ENCODE measurements around the gene RNF11. TPM values are rescaled to one million over a fixed set of nuclear protein-coding genes. Genes with fewer than 3 reads are reported as not detected.
"Not testable (repeated sequence)": the region's sequence is repeated elsewhere in the genome, so short reads cannot be mapped to it uniquely, and the experiment has no call there.

Gene RNF11
- total RNA-seq, 1 experiment from 2014 or later, result 67.5 TPM

- TF ChIP-seq EZH2 (IDR thresholded peaks at IDR 0.05; ENCODE audit: borderline replicate concordance, low read depth, low read length, poor library complexity, severe bottlenecking) (no peak), CTCF (conservative IDR thresholded peaks at IDR 0.05; ENCODE audit: low read depth, low read length) (no peak)
- Histone ChIP-seq H3K36me3 (ENCODE audit: insufficient read depth, low read length, poor library complexity, severe bottlenecking) (no peaks in the 10 kb centered on the region), H3K4me1 (ENCODE audit: insufficient read depth, low read length, poor library complexity, severe bottlenecking) (no peaks in the 10 kb centered on the region), H3K27ac (ENCODE audit: low read depth, low read length, poor library complexity, severe bottlenecking) (no peak overlapping the region), H3K27me3 (replicated peaks; ENCODE audit: insufficient read depth, low read depth, low read length, poor library complexity) (no peaks in the 10 kb centered on the region), H3K9me3 (ENCODE audit: low read depth, low read length, poor library complexity, severe bottlenecking) (no peaks in the 10 kb centered on the region), H3K4me3 (ENCODE audit: low read depth, low read length, poor library complexity, severe bottlenecking) (no peak overlapping the region)
- POLR2A ChIA-PET (ENCODE audit: low non-redundant PET), result no interaction called here
- no TSS peak for BruUV-seq (replicated peaks)
- CTCF ChIA-PET, result no interaction called here
- intact Hi-C loops (cut with micrococcal nuclease; ENCODE audit: unreplicated experiment), result no loop called here
- no peak for DNase-seq (ENCODE audit: low spot score)
Measured at GRCh38 chr1:51219022-51219421, 17.1 kb upstream of the RNF11 start.

GRCh38 chr1:51221529-51221928, 14.5 kb upstream of the RNF11 start:
- CTCF ChIA-PET; H3K4me1 ChIP-seq (ENCODE audit: insufficient read depth, low read length, poor library complexity, severe bottlenecking); H3K36me3 ChIP-seq (ENCODE audit: insufficient read depth, low read length, poor library complexity, severe bottlenecking); H3K9me3 ChIP-seq (ENCODE audit: low read depth, low read length, poor library complexity, severe bottlenecking); H3K27me3 ChIP-seq (replicated peaks; ENCODE audit: insufficient read depth, low read depth, low read length, poor library complexity); BruUV-seq (replicated peaks); DNase-seq (ENCODE audit: low spot score); intact Hi-C loops (cut with micrococcal nuclease; ENCODE audit: unreplicated experiment); H3K27ac ChIP-seq (ENCODE audit: low read depth, low read length, poor library complexity, severe bottlenecking); H3K4me3 ChIP-seq (ENCODE audit: low read depth, low read length, poor library complexity, severe bottlenecking): not testable (repeated sequence)
- POLR2A ChIA-PET (ENCODE audit: low non-redundant PET), result interaction anchor here (0.5 kb wide), 1 partner anchor 12 kb away, joined by 4 read pairs; no protein-coding TSS in a partner anchor

- H3K36me3 ChIP-seq (ENCODE audit: insufficient read depth, low read length, poor library complexity, severe bottlenecking), result no peaks in the 10 kb centered on the region
- no peak for DNase-seq (ENCODE audit: low spot score)
- no peak overlapping the region for H3K27ac ChIP-seq (ENCODE audit: low read depth, low read length, poor library complexity, severe bottlenecking)
- no peaks in the 10 kb centered on the region for H3K9me3 ChIP-seq (ENCODE audit: low read depth, low read length, poor library complexity, severe bottlenecking)
- no peak overlapping the region for H3K4me3 ChIP-seq (ENCODE audit: low read depth, low read length, poor library complexity, severe bottlenecking)
- TF ChIP-seq CTCF (conservative IDR thresholded peaks at IDR 0.05; ENCODE audit: low read depth, low read length) (no peak), EZH2 (IDR thresholded peaks at IDR 0.05; ENCODE audit: borderline replicate concordance, low read depth, low read length, poor library complexity, severe bottlenecking) (no peak)
- BruUV-seq (replicated peaks), result no TSS peak
- H3K4me1 ChIP-seq (ENCODE audit: insufficient read depth, low read length, poor library complexity, severe bottlenecking), result no peaks in the 10 kb centered on the region
- ChIA-PET POLR2A (ENCODE audit: low non-redundant PET) (no interaction called here), CTCF (no interaction called here)
- H3K27me3 ChIP-seq (replicated peaks; ENCODE audit: insufficient read depth, low read depth, low read length, poor library complexity), result no peaks in the 10 kb centered on the region
- intact Hi-C loops (cut with micrococcal nuclease; ENCODE audit: unreplicated experiment), result no loop called here
Measured at GRCh38 chr1:51222136-51222787, 13.8 kb upstream of the RNF11 start.

GRCh38 chr1:51222809-51223208, 13.3 kb upstream of the RNF11 start:
- intact Hi-C loops (cut with micrococcal nuclease; ENCODE audit: unreplicated experiment), result no loop called here

More at GRCh38 chr1:51222809-51223208, 13.3 kb upstream of the RNF11 start:
- no peaks in the 10 kb centered on the region for H3K9me3 ChIP-seq (ENCODE audit: low read depth, low read length, poor library complexity, severe bottlenecking)
- CTCF ChIA-PET, result no interaction called here
- no peaks in the 10 kb centered on the region for H3K36me3 ChIP-seq (ENCODE audit: insufficient read depth, low read length, poor library complexity, severe bottlenecking)
- POLR2A ChIA-PET (ENCODE audit: low non-redundant PET), result no interaction called here
- H3K4me3 ChIP-seq (ENCODE audit: low read depth, low read length, poor library complexity, severe bottlenecking), result no peak overlapping the region
- DNase-seq (ENCODE audit: low spot score), result no peak
- no TSS peak for BruUV-seq (replicated peaks)
- H3K4me1 ChIP-seq (ENCODE audit: insufficient read depth, low read length, poor library complexity, severe bottlenecking), result no peaks in the 10 kb centered on the region
- H3K27ac ChIP-seq (ENCODE audit: low read depth, low read length, poor library complexity, severe bottlenecking), result no peak overlapping the region
- TF ChIP-seq EZH2 (IDR thresholded peaks at IDR 0.05; ENCODE audit: borderline replicate concordance, low read depth, low read length, poor library complexity, severe bottlenecking) (no peak), CTCF (conservative IDR thresholded peaks at IDR 0.05; ENCODE audit: low read depth, low read length) (no peak)
- H3K27me3 ChIP-seq (replicated peaks; ENCODE audit: insufficient read depth, low read depth, low read length, poor library complexity), result no peaks in the 10 kb centered on the region
